Skeletal muscle satellite cell (primary cell): ENCODE measurements around the gene MPRIP.
A peak's percentile ranks its signal among the peaks of the same experiment; 100 is the strongest.

Experiments
- H3K27me3 ChIP-seq: 2 replicates; pipeline ENCODE4 v1.7.0; 2013; ENCODE audit warnings: low read length; ENCODE audit not compliant: control insufficient read depth, insufficient read depth
- H3K36me3 ChIP-seq: 2 replicates; pipeline ENCODE4 v1.7.0; 2013; ENCODE audit warnings: mild to moderate bottlenecking, control low read depth, low read length; ENCODE audit not compliant: insufficient read depth
- H3K4me1 ChIP-seq: 2 replicates; pipeline ENCODE4 v1.7.0; 2013; ENCODE audit warnings: low read length; ENCODE audit not compliant: control insufficient read depth, insufficient read depth
- H3K4me2 ChIP-seq: 2 replicates; pipeline ENCODE4 v1.7.0; 2013; ENCODE audit warnings: mild to moderate bottlenecking, low read length
- H3K4me3 ChIP-seq: 2 replicates; pipeline ENCODE4 v1.7.0; 2013; ENCODE audit warnings: low read length
- H3K9ac ChIP-seq: 2 replicates; pipeline ENCODE4 v1.7.0; 2013; ENCODE audit warnings: mild to moderate bottlenecking, low read depth, low read length, moderate library complexity
- H3K9me3 ChIP-seq: replicated peaks from 2 replicates; pipeline ENCODE4 v1.7.0; 2013; ENCODE audit warnings: mild to moderate bottlenecking, control low read depth, low read length

Gene MPRIP

GRCh38 chr17:17200311-17200710, 158.1 kb downstream of the MPRIP start:
- no peaks in the 10 kb centered on the region for H3K36me3 ChIP-seq
- no peaks in the 10 kb centered on the region for H3K9me3 ChIP-seq
- no peak overlapping the region for H3K4me2 ChIP-seq
- H3K4me3 ChIP-seq: no peak overlapping the region
- H3K27me3 ChIP-seq: no peaks in the 10 kb centered on the region
- no peak overlapping the region for H3K9ac ChIP-seq
- H3K4me1 ChIP-seq: peaks cover 17% of the 10 kb centered on the region

- peaks cover 22% of the 10 kb centered on the region for H3K4me1 ChIP-seq
- H3K9ac ChIP-seq: no peak overlapping the region
- no peaks in the 10 kb centered on the region for H3K36me3 ChIP-seq
- no peak overlapping the region for H3K4me3 ChIP-seq
- no peaks in the 10 kb centered on the region for H3K27me3 ChIP-seq
- no peak overlapping the region for H3K4me2 ChIP-seq
- no peaks in the 10 kb centered on the region for H3K9me3 ChIP-seq
Measured at GRCh38 chr17:17200831-17201230, 158.6 kb downstream of the MPRIP start.

- Histone ChIP-seq H3K27me3 (no peaks in the 10 kb centered on the region), H3K4me3 (no peak overlapping the region), H3K4me2 (no peak overlapping the region), H3K9me3 (no peaks in the 10 kb centered on the region), H3K36me3 (no peaks in the 10 kb centered on the region), H3K4me1 (peaks cover 26% of the 10 kb centered on the region), H3K9ac (no peak overlapping the region)
Measured at GRCh38 chr17:17201271-17201670, 159.0 kb downstream of the MPRIP start.

GRCh38 chr17:17201907-17202306, 159.7 kb downstream of the MPRIP start:
- Histone ChIP-seq H3K4me1 (peaks cover 32% of the 10 kb centered on the region), H3K4me3 (no peak overlapping the region), H3K9me3 (no peaks in the 10 kb centered on the region)

GRCh38 chr17:17203173-17203730, 161.0 kb downstream of the MPRIP start:
- no peak overlapping the region for H3K9ac ChIP-seq
- no peaks in the 10 kb centered on the region for H3K27me3 ChIP-seq
- H3K4me1 ChIP-seq: peaks cover 37% of the 10 kb centered on the region
- H3K4me3 ChIP-seq: no peak overlapping the region
- H3K36me3 ChIP-seq: no peaks in the 10 kb centered on the region
- no peak overlapping the region for H3K4me2 ChIP-seq
- H3K9me3 ChIP-seq: no peaks in the 10 kb centered on the region

More at GRCh38 chr17:17201907-17202306, 159.7 kb downstream of the MPRIP start:
- no peak overlapping the region for H3K9ac ChIP-seq
- H3K36me3 ChIP-seq: no peaks in the 10 kb centered on the region
- no peaks in the 10 kb centered on the region for H3K27me3 ChIP-seq
- H3K4me2 ChIP-seq: no peak overlapping the region

GRCh38 chr17:17204041-17204591, 161.9 kb downstream of the MPRIP start:
- H3K9ac ChIP-seq: no peak overlapping the region
- no peaks in the 10 kb centered on the region for H3K36me3 ChIP-seq
- peaks cover 37% of the 10 kb centered on the region for H3K4me1 ChIP-seq
- no peaks in the 10 kb centered on the region for H3K9me3 ChIP-seq
- no peaks in the 10 kb centered on the region for H3K27me3 ChIP-seq
- peak overlapping the region; percentile 98 for H3K4me2 ChIP-seq
- H3K4me3 ChIP-seq: peak overlapping the region; percentile 76

GRCh38 chr17:17204635-17205231, 162.5 kb downstream of the MPRIP start:
- peaks cover 37% of the 10 kb centered on the region for H3K4me1 ChIP-seq

GRCh38 chr17:17205368-17206123, 163.3 kb downstream of the MPRIP start:
- Histone ChIP-seq H3K4me1 (peaks cover 37% of the 10 kb centered on the region), H3K4me2 (peak overlapping the region; percentile 98), H3K4me3 (peak overlapping the region; percentile 76), H3K36me3 (no peaks in the 10 kb centered on the region), H3K9me3 (no peaks in the 10 kb centered on the region), H3K27me3 (no peaks in the 10 kb centered on the region), H3K9ac (peak overlapping the region; percentile 80)

More at GRCh38 chr17:17204635-17205231, 162.5 kb downstream of the MPRIP start:
- no peaks in the 10 kb centered on the region for H3K9me3 ChIP-seq
- no peaks in the 10 kb centered on the region for H3K27me3 ChIP-seq
- H3K4me3 ChIP-seq: peak overlapping the region; percentile 76
- H3K36me3 ChIP-seq: no peaks in the 10 kb centered on the region
- peak overlapping the region; percentile 80 for H3K9ac ChIP-seq
- H3K4me2 ChIP-seq: peak overlapping the region; percentile 98

GRCh38 chr17:17206124-17206912, 164.1 kb downstream of the MPRIP start, which contains the start of gene PLD6:
TSS of gene PLD6 (minus strand) at chr17:17206333. CDS start at chr17:17206286, 47 bp downstream.
- no peaks in the 10 kb centered on the region for H3K9me3 ChIP-seq
- peaks cover 41% of the 10 kb centered on the region for H3K4me1 ChIP-seq
- H3K36me3 ChIP-seq: peaks cover 4% of the 10 kb centered on the region
- H3K9ac ChIP-seq: peak within 1 kb of the TSS; percentile 80
- no peaks in the 10 kb centered on the region for H3K27me3 ChIP-seq
- peak within 1 kb of the TSS; percentile 76 for H3K4me3 ChIP-seq
- H3K4me2 ChIP-seq: peak within 1 kb of the TSS; percentile 98

GRCh38 chr17:17206913-17207335, 164.7 kb downstream of the MPRIP start:
- H3K4me1 ChIP-seq: peaks cover 43% of the 10 kb centered on the region
- peak overlapping the region; percentile 1 for H3K9ac ChIP-seq
- H3K4me3 ChIP-seq: no peak overlapping the region
- H3K9me3 ChIP-seq: no peaks in the 10 kb centered on the region
- no peaks in the 10 kb centered on the region for H3K27me3 ChIP-seq
- H3K36me3 ChIP-seq: peaks cover 9% of the 10 kb centered on the region
- H3K4me2 ChIP-seq: peak overlapping the region; percentile 98

GRCh38 chr17:17207998-17208397, 165.7 kb downstream of the MPRIP start:
- no peak overlapping the region for H3K4me3 ChIP-seq
- H3K36me3 ChIP-seq: peaks cover 12% of the 10 kb centered on the region
- no peaks in the 10 kb centered on the region for H3K9me3 ChIP-seq

More at GRCh38 chr17:17207998-17208397, 165.7 kb downstream of the MPRIP start:
- H3K4me1 ChIP-seq: peaks cover 43% of the 10 kb centered on the region
- H3K4me2 ChIP-seq: no peak overlapping the region
- H3K27me3 ChIP-seq: no peaks in the 10 kb centered on the region
- no peak overlapping the region for H3K9ac ChIP-seq
